HCEC 1CT (cell line): ENCODE results near the gene KAT6B.

Experiments
- DNase-seq: peaks from one replicate; pipeline ENCODE4 v3.0.0-alpha.2; 2017

KAT6B gene

DNA sequence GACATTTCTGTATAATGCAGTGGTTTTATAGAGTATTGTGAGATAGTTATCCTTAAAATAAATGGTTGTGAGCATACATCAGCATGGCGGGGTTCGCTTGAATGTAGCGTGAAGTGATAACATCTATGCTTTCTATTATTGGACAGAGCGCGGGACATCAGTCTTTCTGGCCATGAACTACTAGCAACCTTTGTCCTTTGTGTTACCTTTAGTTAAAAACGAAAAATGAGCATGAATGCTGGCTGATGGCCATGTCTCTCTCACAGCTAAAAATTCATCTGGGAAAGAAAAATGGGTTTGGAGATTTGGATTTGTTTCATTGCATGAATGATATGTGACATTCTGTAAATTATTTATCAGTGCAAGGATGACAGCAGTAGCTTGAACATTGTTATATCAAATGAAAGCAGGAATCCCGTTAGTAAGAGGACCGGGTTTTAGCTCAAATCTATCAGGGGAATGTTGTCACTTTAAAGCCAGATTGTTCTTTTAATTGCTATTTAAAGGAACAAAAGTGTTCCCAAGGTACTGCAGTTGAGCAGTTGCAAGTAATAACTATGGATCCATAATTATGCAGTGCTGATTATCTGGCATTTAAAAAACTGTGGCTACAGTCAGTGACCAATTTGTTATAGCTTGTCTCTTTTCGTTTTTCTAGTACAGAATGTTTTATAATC lies 131.0 kb downstream of the KAT6B start:
- no peak for DNase-seq

DNA sequence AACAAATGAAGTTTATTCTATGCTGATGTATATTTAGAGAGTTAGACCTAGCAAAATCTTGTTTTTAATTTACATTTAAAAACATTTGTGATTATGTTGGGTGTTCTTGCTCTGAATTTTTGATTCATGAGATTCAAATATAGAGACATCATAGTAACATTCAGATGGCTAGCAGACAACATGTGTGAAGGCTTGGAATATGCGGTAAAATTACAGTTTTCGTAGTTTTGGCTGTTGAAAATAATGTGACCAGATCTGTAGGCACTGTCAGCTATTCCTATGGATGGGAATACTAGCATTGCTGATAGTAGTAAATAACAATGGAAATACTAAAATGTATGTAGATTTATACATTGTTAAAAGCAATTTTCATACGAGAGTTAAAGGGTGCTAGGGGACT lies 131.9 kb downstream of the KAT6B start:
- DNase-seq, result no peak

DNA sequence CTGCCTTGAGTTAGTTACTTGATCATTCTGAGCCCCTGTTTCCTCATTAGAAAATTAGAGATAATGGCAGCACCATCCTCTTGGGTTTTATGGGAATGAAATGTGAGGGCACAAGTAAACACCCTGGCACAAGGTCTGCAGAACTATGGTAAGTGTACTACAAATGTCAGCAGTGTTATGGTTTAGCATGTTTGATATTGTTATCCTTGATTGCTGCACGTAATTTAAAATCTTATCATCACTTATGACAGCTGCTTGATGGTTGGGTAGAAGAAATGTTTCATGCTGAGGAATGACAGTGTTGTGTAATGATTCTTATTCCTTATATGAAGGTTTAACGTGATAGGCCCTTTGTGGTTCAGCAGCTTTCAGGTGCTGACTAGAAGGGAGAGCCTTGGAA lies 134.3 kb downstream of the KAT6B start:
- DNase-seq, result no peak

DNA sequence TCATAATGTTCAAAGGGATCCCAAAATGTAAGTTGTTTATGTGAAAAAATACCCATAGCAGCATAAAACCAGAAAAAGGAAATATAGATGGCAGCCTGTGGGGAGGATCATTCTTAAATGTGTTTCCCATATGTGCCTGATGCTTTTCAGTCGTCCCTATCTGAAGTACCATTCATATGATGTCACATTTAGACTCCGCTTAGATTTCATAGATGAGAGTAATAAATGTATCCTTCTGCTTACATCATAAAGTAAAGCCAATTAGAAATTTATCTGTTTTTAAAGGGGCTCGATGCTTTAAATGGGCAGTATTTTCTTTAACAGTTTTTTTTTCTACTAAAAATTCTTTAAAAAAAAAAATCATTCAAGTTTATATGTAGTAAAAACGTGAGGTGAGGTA lies 136.1 kb downstream of the KAT6B start:
- no peak for DNase-seq

DNA sequence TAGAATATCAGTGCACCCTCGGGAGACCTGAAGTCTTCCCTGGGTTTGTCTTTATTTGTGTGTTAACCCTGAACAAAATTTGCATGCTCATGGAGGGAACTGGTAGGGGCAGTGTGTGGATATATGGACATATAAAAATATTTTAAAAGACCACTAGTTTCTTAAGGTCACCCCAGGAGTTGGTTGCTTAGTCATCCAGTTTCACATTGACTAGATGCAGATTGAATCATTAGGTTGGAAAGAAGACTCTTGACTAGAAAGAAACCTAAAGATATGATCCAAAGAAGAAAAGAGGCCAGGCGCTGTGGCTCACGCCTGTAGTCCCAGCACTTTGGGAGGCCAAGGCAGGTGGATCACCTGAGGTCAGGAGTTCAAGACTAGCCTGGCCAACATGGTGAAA lies 137.1 kb downstream of the KAT6B start:
- DNase-seq, result no peak

DNA sequence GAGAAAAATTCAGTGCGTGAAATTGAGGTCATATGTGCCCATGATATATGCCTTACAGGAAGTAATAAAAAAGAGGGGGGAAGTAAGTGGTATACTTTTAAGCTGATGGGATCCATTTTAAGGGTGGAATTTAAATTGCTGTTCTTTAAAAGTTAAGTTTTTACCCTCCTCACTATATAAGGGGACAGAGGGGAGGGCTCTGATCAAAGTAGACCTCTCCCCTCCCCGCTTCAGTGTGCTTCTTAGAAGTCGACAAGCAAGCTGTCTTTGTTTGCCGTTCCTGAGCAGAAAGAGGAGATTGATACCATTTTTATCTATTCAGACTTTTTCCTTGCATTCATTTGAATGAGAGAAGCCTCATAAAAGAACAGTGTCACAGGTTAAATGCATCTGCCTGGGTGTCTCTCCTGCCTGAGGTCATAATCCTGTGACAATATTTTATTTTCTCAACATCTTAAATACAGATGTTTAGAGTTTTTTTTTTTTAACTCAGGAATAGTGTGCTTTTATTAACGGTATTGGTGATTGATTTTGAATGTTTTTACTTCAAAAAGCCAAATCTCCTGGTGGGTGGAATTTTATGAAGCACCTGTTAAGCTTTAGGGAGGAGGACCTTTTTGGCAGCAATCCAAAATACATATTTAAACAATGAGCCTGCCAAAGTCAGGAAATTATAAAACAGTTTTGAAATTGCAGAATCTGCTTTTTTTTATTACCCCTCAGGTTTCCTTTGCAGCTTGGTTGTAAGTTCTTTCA lies 141.7 kb downstream of the KAT6B start:
- DNase-seq, result no peak

DNA sequence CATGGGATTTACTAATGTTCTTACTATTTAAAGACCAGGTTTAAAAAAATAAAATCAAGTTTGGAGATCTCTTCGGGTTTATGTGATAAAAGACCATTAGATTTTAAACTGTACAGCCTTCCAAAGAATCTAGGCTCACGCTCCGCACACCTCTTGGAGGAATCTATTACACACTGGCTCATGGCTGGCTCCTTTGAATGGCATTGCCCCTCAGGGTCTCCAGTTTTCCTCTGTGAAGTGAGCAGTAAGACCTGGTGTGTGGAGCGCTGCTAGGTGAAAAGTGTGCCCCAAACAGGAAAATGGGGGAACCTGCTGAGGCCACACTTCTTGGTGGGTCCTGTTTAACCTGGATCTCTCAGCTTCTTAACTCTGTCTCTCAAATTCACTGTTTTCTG lies 142.3 kb downstream of the KAT6B start:
- no peak for DNase-seq

DNA sequence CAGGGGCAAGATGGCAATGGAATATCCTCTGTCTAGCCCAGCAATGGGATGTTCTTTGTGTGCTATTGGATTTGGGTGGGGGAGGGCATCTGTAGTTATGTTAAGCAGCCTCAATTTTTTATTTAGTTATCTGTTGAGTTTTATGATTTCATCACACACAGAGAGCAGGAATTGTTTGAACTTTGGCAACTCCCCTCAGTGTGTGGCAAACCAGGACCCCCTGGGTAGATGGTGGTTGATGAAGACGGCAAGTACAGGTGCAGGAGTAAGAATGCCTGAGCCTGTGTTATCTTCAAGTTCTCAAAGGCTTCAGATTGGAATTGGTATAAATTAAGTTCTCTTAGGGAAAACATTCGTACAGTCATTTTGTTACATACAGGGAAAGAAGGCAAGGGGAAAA lies 142.7 kb downstream of the KAT6B start:
- no peak for DNase-seq

DNA sequence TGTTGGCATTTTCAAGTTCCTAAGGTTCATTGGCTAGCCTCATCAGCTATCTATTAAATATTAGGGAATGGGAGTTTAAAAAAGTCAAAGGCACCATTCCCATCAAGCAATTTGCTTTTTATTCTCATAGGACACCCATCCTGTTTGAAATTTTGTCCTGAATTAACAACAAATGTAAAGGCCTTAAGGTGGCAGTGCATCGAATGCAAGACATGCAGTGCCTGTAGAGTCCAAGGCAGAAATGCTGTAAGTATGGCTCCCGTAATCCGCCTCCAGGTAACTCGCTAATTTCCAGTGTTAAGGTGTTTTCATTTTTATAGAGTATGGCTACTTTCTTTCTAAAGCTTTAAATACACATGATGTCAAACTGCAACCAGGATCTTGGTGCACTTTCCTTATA lies 143.1 kb downstream of the KAT6B start:
- no peak for DNase-seq

DNA sequence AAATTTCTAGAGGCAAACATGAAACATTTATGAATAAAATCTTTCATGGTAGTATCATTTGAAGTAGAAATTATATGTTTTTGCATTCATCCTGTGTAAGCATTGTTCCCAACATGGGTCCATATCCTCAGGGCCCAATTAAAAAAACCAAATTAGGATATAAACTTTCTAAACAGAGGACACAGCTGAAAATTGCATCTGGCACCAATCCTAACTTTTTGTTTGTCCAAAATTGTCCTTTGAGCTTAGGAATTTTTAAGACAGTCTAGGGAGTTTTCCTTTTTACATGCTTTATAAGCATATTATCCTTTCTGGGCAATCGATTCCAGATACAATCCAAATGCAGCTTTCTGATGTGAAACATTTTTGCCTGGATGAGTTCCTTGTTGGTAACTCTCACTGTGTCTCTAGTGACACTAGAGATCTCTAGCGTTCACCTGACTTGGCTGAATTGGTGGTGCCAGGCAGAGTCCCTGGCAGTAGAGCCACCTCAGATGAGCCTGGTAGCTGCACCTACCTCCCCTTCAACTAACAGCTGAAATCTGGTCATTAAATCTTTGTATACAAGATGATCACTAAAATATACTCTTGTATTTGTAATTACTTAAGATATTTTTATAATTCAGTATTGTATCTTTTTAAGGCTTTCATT lies 147.5 kb downstream of the KAT6B start:
- DNase-seq, result no peak

DNA sequence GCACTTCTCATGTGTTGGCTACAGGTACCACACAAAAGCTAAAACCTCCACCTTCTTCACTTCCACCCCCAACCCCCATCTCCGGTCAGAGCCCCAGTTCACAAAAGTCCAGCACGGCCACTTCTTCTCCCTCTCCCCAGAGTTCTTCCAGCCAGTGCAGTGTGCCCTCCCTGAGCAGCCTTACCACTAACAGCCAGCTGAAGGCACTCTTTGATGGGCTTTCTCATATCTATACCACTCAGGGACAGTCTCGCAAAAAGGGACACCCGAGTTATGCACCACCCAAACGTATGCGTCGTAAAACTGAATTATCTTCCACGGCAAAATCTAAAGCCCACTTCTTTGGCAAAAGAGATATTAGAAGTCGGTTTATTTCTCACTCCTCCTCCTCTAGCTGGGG lies 149.4 kb downstream of the KAT6B start:
- DNase-seq, result no peak

DNA sequence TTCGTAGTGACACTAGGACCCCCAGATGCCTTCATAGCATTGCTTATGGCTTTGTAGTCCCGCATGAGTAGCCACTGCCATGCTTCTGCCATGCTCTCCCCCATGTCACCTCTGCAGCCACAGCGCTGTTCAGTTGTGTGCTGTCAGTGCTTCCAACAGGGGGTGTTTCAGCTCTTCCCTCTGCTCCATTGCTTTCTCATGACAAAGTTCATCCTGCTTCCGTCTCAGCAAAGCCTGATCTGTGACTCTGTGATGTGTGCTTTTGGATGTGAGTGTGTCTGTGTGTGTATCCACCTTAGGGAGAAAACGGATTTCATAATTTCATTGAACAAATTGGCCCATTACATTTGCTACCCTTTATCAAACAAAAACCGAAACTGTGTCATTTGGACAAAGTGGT lies 150.2 kb downstream of the KAT6B start:
- no peak for DNase-seq

DNA sequence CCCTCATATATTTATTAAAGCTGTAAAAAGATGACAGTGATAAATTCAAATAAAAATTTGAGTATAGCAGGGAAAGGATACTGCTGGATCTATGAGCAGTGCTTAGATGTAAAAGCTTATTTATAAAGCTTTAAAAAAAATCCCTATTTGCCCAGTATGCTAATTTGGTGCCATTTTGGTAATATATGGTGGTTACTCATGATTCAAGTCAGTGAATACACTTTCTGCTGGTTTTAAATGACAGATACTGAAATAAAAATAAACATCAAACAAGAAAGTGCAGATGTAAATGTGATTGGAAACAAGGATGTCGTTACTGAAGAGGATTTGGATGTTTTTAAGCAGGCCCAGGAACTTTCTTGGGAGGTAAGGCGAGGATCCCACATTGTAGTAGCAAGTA lies 150.7 kb downstream of the KAT6B start:
- DNase-seq, result no peak

DNA sequence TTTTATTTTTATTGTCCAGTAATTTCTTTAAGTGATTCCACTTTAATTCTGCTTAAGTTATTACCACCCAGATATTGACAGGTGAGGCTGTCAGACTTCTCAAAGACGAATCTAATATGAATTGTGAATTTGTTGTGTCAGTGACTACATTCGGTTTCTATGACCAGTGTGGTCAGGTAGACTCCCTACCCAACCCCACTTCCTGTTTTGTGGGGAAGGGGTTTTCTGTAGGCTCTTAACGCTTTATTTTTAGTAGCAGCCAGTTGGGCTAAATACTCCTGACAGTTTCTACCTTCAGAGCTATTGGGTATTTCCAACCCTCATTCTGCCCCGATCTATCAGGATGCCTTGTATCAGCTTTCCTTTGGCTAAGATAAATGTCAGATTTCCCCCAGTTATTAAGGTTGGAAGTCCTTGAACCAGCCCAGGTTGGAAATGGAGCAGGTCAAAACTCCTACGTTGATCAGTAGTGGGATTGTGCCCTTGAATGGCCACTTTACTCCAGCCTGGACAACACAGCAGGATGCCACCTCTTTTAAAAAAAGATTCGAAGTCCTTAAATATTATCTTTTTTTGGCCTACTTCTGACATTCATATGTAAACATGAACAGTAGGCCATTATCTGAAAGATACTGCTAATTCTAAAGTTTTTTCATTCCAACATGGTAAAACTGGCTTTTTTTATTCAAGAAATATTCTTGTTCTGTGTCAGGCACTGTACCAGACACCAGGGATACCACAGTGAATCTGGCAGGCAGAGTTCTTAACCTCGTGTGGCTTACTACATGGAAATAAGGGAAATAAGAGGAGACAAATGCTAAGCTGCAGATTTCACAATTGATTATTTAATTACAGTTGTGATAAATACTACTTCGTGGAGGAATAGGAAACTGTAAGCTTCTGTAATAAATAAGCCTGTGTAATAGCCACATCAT lies 151.8 kb downstream of the KAT6B start:
- DNase-seq, result no peak

DNA sequence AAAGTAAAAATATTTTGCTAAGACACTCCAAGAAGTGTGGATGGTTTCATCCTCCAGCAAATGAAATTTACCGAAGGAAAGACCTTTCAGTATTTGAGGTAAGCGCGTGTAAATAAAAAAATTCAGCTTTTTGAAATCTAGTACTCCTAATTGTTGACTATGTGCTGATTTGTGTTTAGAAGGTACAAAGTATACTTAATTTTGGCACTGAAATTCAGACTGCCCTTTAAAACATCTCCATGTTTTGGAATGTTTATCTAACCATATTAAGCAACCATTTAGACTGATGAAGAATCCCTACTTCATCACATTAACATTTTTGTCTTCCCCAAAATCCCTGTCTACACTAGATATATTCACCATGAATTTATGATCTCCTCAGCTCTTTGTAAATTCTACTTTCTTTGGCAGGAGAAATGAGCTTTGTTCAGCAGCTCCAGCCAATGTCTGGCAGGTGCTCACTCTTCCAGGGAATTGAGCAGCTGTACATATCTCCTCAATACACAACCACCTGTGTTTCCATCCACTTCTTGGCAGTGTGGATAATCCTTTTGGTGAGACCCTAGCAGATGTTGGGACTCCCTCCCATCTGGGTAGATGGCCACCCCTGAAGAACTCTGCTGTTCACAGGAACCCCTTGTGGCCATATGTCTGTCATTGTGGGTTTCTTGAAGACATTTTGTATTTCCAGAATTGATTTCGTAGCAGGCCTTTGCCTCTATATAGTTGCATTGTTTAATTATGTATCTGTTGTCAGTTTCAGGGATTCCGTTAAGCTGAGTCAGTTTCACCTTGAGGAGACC lies 155.6 kb downstream of the KAT6B start:
- DNase-seq, result no peak

DNA sequence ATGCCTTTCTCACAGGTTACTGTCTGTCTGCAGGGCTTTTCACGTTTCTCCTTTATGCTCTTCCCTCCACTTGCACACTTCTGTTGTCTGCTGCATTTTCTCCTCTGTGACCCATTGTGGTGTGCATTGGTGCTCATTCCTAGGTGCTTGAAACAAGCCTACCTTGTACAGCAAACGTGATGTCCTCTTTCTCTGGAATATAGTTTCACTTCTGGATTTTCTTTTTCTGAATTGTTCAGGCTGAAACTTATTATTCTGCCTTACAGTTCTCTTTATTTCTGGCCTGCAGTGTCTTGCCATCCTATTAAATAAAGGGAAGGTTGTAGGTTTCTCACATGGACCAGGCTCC lies 156.2 kb downstream of the KAT6B start:
- DNase-seq, result no peak

DNA sequence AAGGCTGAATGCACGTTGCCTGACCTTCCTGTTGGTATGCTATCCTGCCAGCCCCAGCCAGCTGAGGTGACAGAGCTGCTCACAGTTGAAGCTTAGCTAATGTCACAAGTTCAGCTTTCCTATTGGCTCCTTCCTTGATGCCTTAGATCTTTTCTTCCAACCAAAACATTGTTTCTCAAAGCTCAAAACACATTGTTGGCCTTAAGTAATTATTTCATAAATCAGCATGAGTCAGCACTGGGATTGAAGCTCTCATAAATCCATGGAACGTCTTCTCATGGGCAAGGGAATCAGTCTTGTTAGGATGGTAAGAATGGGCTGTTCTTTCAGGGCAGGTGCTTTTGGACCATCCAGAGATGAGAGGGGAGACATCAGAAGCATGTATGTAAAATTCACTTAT lies 157.0 kb downstream of the KAT6B start:
- DNase-seq, result no peak

DNA sequence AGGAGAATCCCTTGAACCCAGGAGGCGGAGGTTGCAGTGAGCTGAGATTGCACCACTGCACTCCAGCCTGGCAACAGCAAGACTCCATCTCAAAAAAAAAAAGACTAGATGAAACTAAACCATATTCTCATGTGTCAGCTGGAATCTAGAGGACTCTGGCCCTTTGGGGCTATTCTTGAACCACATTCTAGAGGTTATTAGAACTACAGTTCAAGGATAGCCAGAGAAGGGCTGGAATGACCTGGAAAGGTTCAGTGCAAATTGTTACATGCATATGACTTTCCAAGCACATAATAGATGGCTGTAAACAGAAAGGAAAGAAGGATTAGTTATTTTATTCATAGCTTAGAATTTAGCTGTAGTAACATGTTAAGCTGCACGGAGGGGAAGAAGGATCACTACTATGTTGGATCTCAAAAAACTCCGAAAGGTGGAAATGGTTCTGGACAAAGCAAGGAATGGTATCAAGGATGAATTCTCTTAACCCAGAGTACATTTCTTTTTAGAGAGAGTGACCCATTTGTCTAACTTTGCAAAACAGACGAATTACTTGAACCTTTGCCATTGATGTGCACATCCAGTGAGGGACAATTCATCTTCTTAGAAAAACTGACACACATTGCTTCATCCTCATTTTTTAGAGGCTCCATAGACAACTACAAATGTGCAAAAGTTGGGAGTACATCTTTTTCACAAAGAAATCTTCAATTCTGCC lies 161.1 kb downstream of the KAT6B start:
- DNase-seq, result no peak

DNA sequence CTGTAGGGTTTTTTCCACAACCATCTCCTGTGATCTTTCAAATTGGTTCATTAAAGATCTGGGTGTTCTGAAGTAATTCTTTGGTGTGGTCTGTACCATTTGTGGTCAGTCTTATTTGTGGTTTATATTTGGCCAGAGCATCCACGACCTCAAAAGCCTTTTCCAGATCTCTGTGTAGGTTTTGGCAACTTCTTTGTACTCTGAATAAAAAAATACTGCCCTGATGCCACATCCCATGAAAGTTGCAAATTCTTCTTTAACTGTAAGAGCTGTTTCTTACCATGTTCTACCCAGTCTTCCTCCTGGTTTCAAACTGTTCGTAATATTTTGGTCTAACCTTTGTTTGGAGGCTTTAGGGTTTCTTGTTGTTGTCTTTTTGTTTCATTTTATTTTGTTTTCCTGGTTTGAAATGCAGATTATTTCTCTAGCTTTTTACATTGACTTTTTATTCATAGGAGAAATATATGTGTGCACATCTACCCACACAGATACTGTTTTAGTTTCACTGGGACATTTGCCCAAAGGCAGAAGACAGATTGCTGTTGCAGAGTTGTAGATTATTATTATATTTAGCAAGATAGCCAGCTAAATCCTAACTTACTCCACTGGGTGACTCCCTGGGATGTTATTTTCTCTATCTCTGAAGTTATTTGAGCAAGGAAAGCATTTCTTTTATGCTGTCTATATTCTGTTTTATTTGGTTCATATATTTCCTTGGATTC lies 161.8 kb downstream of the KAT6B start:
- no peak for DNase-seq

DNA sequence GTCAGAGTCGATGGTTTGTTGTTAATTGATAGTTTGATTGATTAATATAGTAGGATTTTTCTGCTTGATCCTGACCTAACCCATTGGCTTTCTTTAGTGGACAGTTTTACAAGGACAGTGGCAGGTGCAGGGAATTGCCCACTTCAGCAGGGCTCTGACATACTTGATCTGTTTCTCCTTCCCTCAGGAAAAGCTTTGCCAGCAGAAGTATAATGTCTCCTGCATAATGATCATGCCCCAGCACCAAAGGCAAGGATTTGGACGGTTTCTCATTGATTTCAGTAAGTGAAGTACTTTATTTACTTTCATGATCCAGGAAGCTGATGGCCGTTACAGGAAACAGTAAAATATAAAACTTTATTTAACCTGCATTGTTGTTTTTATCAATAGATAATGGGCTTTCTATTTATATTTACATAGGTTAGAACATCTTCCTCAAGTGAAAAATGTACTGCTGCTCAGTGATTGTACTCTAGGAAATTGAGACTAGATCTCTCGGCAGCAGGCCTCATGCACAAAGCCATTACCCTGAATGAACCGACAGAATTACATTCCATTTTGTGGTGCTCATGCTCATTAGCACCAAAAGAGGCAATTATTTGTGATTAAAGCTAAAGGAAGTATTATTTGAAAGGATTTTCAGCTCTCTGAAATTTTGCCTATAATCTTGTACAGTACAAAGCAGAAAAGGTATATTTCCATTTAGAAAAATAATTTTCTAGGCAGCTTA lies 162.6 kb downstream of the KAT6B start:
- DNase-seq, result no peak
